Activated CD8-positive, alpha-beta memory T cell treated with anti-CD3 and anti-CD28 coated beads for 36 hours (primary cell): ENCODE data around the gene KIF5C. TPM values are rescaled to one million over a fixed set of nuclear protein-coding genes. Genes with fewer than 3 reads are reported as not detected.
"Not testable (repeated sequence)": the region's sequence is repeated elsewhere in the genome, so short reads cannot be mapped to it uniquely, and the experiment has no call there.

Experiments
- CTCF ChIA-PET: fragments of 350-600 bp; sonication (Branson Sonifier 250); formaldehyde crosslinking; loops from one replicate; lab custom pipeline; 2021; ENCODE audit warnings: antibody characterized with exemption; lab: Charles Lee
- POLR2A ChIA-PET: fragments of 350-600 bp; sonication (Branson Sonifier 250); formaldehyde crosslinking; loops from one replicate; lab custom pipeline; 2021; ENCODE audit warnings: antibody characterized with exemption; lab: Charles Lee
- total RNA-seq, 2 experiments: library from RNA; stranded (reverse); gene quantifications; one replicate each; pipeline ENCODE4 v1.2.3, GENCODE V29; 2021

Gene KIF5C
- total RNA-seq, result 10 to 100 TPM; 24.3 to 25.4 TPM

- CTCF ChIA-PET, result interaction anchor here (0.7 kb wide), 1 partner anchor 95 kb away, joined by 3 read pairs; no protein-coding TSS in a partner anchor
- POLR2A ChIA-PET, result no interaction called here
Measured at GRCh38 chr2:148874868-148875341, at the start of gene KIF5C. KIF5C (plus strand) TSS chr2:148875227; CDS start chr2:148875618, 391 bp downstream.

- ChIA-PET CTCF (no interaction called here), POLR2A (no interaction called here)
Measured at GRCh38 chr2:148826791-148827190, 48.2 kb upstream of the KIF5C start.

- ChIA-PET POLR2A (no interaction called here), CTCF (no interaction called here)
Measured at GRCh38 chr2:148828941-148829340, 46.1 kb upstream of the KIF5C start.

- POLR2A ChIA-PET, result no interaction called here
- CTCF ChIA-PET, result no interaction called here
Measured at GRCh38 chr2:148829618-148830017, 45.4 kb upstream of the KIF5C start.

- ChIA-PET CTCF (interaction anchor here (0.9 kb wide), 1 partner anchor 15 kb away, joined by 3 read pairs; no protein-coding TSS in a partner anchor), POLR2A (no interaction called here)
Measured at GRCh38 chr2:148832637-148833036, 42.4 kb upstream of the KIF5C start.

GRCh38 chr2:148842050-148842449 is 33.0 kb upstream of the KIF5C start:
- ChIA-PET POLR2A (no interaction called here), CTCF (no interaction called here)

- CTCF ChIA-PET, result no interaction called here
Measured at GRCh38 chr2:148848146-148848545, 26.9 kb upstream of the KIF5C start.

GRCh38 chr2:148853458-148853857 is 21.6 kb upstream of the KIF5C start:
- CTCF ChIA-PET, result no interaction called here
- POLR2A ChIA-PET, result no interaction called here

More at GRCh38 chr2:148848146-148848545, 26.9 kb upstream of the KIF5C start:
- POLR2A ChIA-PET, result no interaction called here

GRCh38 chr2:148860037-148860436 is 15.0 kb upstream of the KIF5C start:
- ChIA-PET POLR2A (no interaction called here), CTCF (no interaction called here)

GRCh38 chr2:148861367-148861766 is 13.7 kb upstream of the KIF5C start:
- POLR2A ChIA-PET, result no interaction called here
- CTCF ChIA-PET, result interaction anchor here (0.7 kb wide), 1 partner anchor 26 kb away, joined by 3 read pairs; no protein-coding TSS in a partner anchor

GRCh38 chr2:148862478-148862877 is 12.5 kb upstream of the KIF5C start:
- CTCF ChIA-PET, POLR2A ChIA-PET: not testable (repeated sequence)

- CTCF ChIA-PET, result no interaction called here
Measured at GRCh38 chr2:148865512-148865911, 9.5 kb upstream of the KIF5C start.

GRCh38 chr2:148866091-148866490 is 8.9 kb upstream of the KIF5C start:
- POLR2A ChIA-PET, result no interaction called here
- CTCF ChIA-PET, result no interaction called here

More at GRCh38 chr2:148865512-148865911, 9.5 kb upstream of the KIF5C start:
- POLR2A ChIA-PET, result no interaction called here

- ChIA-PET CTCF (no interaction called here), POLR2A (no interaction called here)
Measured at GRCh38 chr2:148867079-148867769, 7.8 kb upstream of the KIF5C start.

GRCh38 chr2:148875387-148876051 is 492 bp downstream of the KIF5C start:
- POLR2A ChIA-PET, result no interaction called here
- CTCF ChIA-PET, result no interaction called here

GRCh38 chr2:148876202-148876594 is 1.2 kb downstream of the KIF5C start:
- ChIA-PET CTCF (no interaction called here), POLR2A (interaction anchor here (0.6 to 0.7 kb wide), 2 partner anchors 59 to 407 kb away, joined by 3 read pairs; no protein-coding TSS in a partner anchor)

- ChIA-PET CTCF (no interaction called here), POLR2A (interaction anchor here (0.6 to 0.7 kb wide), 2 partner anchors 59 to 407 kb away, joined by 3 read pairs; no protein-coding TSS in a partner anchor)
Measured at GRCh38 chr2:148876595-148877402, 1.8 kb downstream of the KIF5C start.

- CTCF ChIA-PET, result no interaction called here
- POLR2A ChIA-PET, result no interaction called here
Measured at GRCh38 chr2:148877403-148877740, 2.3 kb downstream of the KIF5C start.

- CTCF ChIA-PET, result interaction anchor here (0.5 kb wide), 1 partner anchor 235 kb away, joined by 4 read pairs; no protein-coding TSS in a partner anchor
- POLR2A ChIA-PET, result no interaction called here
Measured at GRCh38 chr2:148880636-148881035, 5.6 kb downstream of the KIF5C start.

GRCh38 chr2:148882051-148882450 is 7.0 kb downstream of the KIF5C start:
- CTCF ChIA-PET, result no interaction called here
- POLR2A ChIA-PET, result no interaction called here
